Nephron (organoid): ENCODE data around the gene TMPRSS11F.

ENCODE experiments used
- H3K27ac Mint-ChIP-seq, 3 experiments: 2 replicates each; pipeline ENCODE4 v1.8.0; 2020; ENCODE audit warnings: mixed read lengths in 3 of 3, mild to moderate bottlenecking in 2 of 3, moderate library complexity in 1 of 3
- H3K27me3 Mint-ChIP-seq: 2 replicates; pipeline ENCODE4 v1.8.0; 2021; ENCODE audit warnings: low read depth, mild to moderate bottlenecking, moderate library complexity, mixed read lengths
- H3K36me3 Mint-ChIP-seq: 2 replicates; pipeline ENCODE4 v1.8.0; 2020; ENCODE audit warnings: low read depth, mixed read lengths
- H3K4me1 Mint-ChIP-seq: 2 replicates; pipeline ENCODE4 v1.8.0; 2020; ENCODE audit warnings: mixed read lengths
- H3K4me3 Mint-ChIP-seq, 3 experiments: 2 replicates each; pipeline ENCODE4 v1.8.0; 2020; ENCODE audit warnings: mild to moderate bottlenecking in 3 of 3, mixed read lengths in 3 of 3, moderate library complexity in 2 of 3
- H3K9me3 Mint-ChIP-seq: 2 replicates; pipeline ENCODE4 v1.8.0; 2020; ENCODE audit warnings: mixed read lengths
- CTCF ChIP-seq, 3 experiments: fragments of 200-600 bp; sonication (generic); IDR thresholded peaks; one replicate each; pipeline ENCODE4 v1.5.0; 2021; ENCODE audit warnings: antibody characterized with exemption in 3 of 3; ENCODE audit not compliant: unreplicated experiment in 3 of 3

The TMPRSS11F gene

GRCh38 chr4:68145261-68145660, 15.6 kb upstream of the TMPRSS11F start:
- peaks cover 8% of the 10 kb centered on the region for H3K9me3 Mint-ChIP-seq
- no peak overlapping the region for H3K27ac Mint-ChIP-seq
- no peak for TF ChIP-seq CTCF (IDR thresholded peaks at IDR 0.05; ENCODE audit: unreplicated experiment in 3 of 3)
- H3K36me3 Mint-ChIP-seq = no peaks in the 10 kb centered on the region
- no peaks in the 10 kb centered on the region for H3K27me3 Mint-ChIP-seq
- H3K4me3 Mint-ChIP-seq = no peak overlapping the region
- H3K4me1 Mint-ChIP-seq = no peaks in the 10 kb centered on the region

DNA sequence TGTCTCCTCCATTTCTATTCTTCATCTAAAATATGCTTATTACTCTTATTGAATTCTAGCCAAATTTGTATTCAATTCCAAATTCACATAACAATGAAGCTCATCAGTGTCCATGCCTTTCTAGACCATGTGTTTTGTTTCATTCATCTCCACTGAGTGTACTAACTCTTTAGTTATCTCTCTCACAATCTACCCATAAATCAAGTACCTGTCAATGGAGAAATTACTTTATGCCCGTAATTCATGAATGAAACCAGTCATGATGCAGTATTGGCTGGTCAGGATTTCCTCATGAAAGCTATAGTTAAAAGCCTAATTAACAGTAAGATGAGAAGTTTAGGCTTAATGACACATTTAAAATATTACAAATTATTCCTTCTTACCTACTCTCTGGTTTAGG, 12.2 kb upstream of the TMPRSS11F start:
- Mint-ChIP-seq H3K27ac (no peak overlapping the region), H3K4me1 (no peaks in the 10 kb centered on the region), H3K9me3 (no peaks in the 10 kb centered on the region), H3K27me3 (no peaks in the 10 kb centered on the region), H3K36me3 (no peaks in the 10 kb centered on the region), H3K4me3 (no peak overlapping the region)
- no peak for TF ChIP-seq CTCF (IDR thresholded peaks at IDR 0.05; ENCODE audit: unreplicated experiment in 3 of 3)

- Mint-ChIP-seq H3K27me3 (no peaks in the 10 kb centered on the region), H3K4me3 (no peak overlapping the region), H3K27ac (no peak overlapping the region), H3K9me3 (peaks cover 3% of the 10 kb centered on the region), H3K4me1 (no peaks in the 10 kb centered on the region), H3K36me3 (no peaks in the 10 kb centered on the region)
- TF ChIP-seq CTCF (IDR thresholded peaks at IDR 0.05; ENCODE audit: unreplicated experiment in 3 of 3) = no peak
Measured at GRCh38 chr4:68132342-68132741, 2.7 kb upstream of the TMPRSS11F start.

DNA sequence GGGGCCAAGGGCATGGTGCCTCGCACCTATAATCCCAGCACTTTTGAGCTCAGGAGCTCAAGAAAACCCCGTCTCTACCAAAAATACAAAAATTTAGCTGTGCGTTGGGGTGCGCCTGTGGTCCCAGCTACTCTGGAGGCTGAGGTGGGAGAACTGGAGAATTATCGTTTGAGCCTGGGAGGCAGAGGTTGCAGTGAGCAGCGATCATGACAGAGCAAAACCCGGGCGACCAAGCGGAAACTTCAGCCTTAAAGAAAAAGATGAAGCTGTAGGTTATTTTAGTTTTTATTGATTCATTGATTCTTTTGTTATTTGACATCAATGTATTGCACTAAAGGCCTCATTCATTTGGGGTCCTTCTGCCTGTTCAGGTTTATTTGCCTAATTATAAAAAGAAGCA, 5.4 kb downstream of the TMPRSS11F start:
- no peak for TF ChIP-seq CTCF (IDR thresholded peaks at IDR 0.05; ENCODE audit: unreplicated experiment in 3 of 3)
- H3K9me3 Mint-ChIP-seq = no peaks in the 10 kb centered on the region
- no peaks in the 10 kb centered on the region for H3K36me3 Mint-ChIP-seq
- no peaks in the 10 kb centered on the region for H3K27me3 Mint-ChIP-seq
- no peak overlapping the region for H3K4me3 Mint-ChIP-seq
- no peaks in the 10 kb centered on the region for H3K4me1 Mint-ChIP-seq
- no peak overlapping the region for H3K27ac Mint-ChIP-seq

- no peaks in the 10 kb centered on the region for H3K36me3 Mint-ChIP-seq
- no peak overlapping the region for H3K4me3 Mint-ChIP-seq
- no peak for TF ChIP-seq CTCF (IDR thresholded peaks at IDR 0.05; ENCODE audit: unreplicated experiment in 3 of 3)
- no peaks in the 10 kb centered on the region for H3K4me1 Mint-ChIP-seq
- no peaks in the 10 kb centered on the region for H3K27me3 Mint-ChIP-seq
- no peaks in the 10 kb centered on the region for H3K9me3 Mint-ChIP-seq
- no peak overlapping the region for H3K27ac Mint-ChIP-seq
Measured at GRCh38 chr4:68123525-68123924, 6.1 kb downstream of the TMPRSS11F start.

DNA sequence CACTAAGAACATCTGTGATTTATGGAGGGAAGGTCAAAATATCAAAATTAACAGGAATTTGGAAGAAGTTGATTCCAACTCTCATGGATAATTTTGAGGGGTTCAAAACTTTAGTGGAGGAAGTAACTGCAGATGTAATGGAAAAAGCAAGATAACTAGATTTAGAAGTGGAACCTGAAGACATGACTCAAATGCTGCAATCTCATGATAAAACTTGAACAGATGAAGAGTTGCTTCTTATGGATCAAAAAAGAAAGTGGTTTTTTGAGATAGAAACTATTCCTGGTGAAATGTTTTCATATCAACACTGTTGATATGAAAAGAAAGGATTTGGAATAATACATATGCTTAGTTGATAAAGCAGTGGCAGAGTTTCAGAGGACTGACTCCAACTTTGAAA, 9.7 kb downstream of the TMPRSS11F start:
- no peak for TF ChIP-seq CTCF (IDR thresholded peaks at IDR 0.05; ENCODE audit: unreplicated experiment in 3 of 3)
- no peak overlapping the region for H3K4me3 Mint-ChIP-seq
- H3K36me3 Mint-ChIP-seq = no peaks in the 10 kb centered on the region
- no peaks in the 10 kb centered on the region for H3K27me3 Mint-ChIP-seq
- H3K9me3 Mint-ChIP-seq = peaks cover 3% of the 10 kb centered on the region
- H3K27ac Mint-ChIP-seq = no peak overlapping the region
- no peaks in the 10 kb centered on the region for H3K4me1 Mint-ChIP-seq
